IMR-90 (cell line): Measurements from ENCODE around the gene SDK1. TPM values are rescaled to one million over a fixed set of nuclear protein-coding genes. Genes with fewer than 3 reads are reported as not detected.

Experiments used
- ATAC-seq: fragments of 200-7000 bp; cut with Tn5 transposase; 2 replicates; pipeline ENCODE4 v1.9.1; 2020; ENCODE audit warnings: low read depth, mild to moderate bottlenecking, moderate library complexity
- BruUV-seq: library from RNA; stranded (reverse); fragments of 400-500 nt; replicated peaks from 2 replicates; lab custom pipeline; 2021; lab: Mats Ljungman, UMichigan
- CTCF ChIA-PET: fragments of 300-600 bp; formaldehyde crosslinking; extraction: SDS; loops from one replicate; lab custom pipeline; 2021; ENCODE audit warnings: antibody characterized with exemption; lab: Yijun Ruan, JAX
- POLR2A ChIA-PET: fragments of 300-600 bp; sonication (Branson Sonifier 250); formaldehyde crosslinking; loops from one replicate; lab custom pipeline; 2022; ENCODE audit warnings: antibody characterized with exemption; ENCODE audit not compliant: unreplicated experiment; lab: Charles Lee
- DNase-seq: peaks from one replicate; pipeline ENCODE4 v3.0.0; 2013
- H2AFZ ChIP-seq: replicated peaks from 2 replicates; pipeline ENCODE3; 2013; ENCODE audit warnings: low read length, mild to moderate bottlenecking; ENCODE audit not compliant: poor library complexity
- H2AK5ac ChIP-seq: 2 replicates; pipeline ENCODE4 v1.6.1; 2013; ENCODE audit warnings: low read depth, low read length, inconsistent platforms
- H2AK9ac ChIP-seq: replicated peaks from 2 replicates; pipeline ENCODE3; 2013; ENCODE audit warnings: mild to moderate bottlenecking, low read depth, low read length, moderate library complexity; ENCODE audit not compliant: poor library complexity
- H2BK120ac ChIP-seq: 2 replicates; pipeline ENCODE4 v1.6.1; 2013; ENCODE audit warnings: low read depth, low read length, inconsistent platforms
- H2BK15ac ChIP-seq: 3 replicates; pipeline ENCODE4 v1.6.1; 2013; ENCODE audit warnings: low read depth, low read length, inconsistent platforms
- H2BK20ac ChIP-seq: 2 replicates; pipeline ENCODE4 v1.6.1; 2013; ENCODE audit warnings: low read depth, mild to moderate bottlenecking, inconsistent platforms, low read length, moderate library complexity
- H2BK5ac ChIP-seq: 2 replicates; pipeline ENCODE4 v1.6.1; 2013; ENCODE audit warnings: mild to moderate bottlenecking, low read depth, low read length, inconsistent platforms; ENCODE audit not compliant: poor library complexity, severe bottlenecking
- H3K14ac ChIP-seq: replicated peaks from 2 replicates; pipeline ENCODE4 v1.6.1; 2013; ENCODE audit warnings: low read depth, low read length, inconsistent platforms
- H3K18ac ChIP-seq: 2 replicates; pipeline ENCODE4 v1.6.1; 2013; ENCODE audit warnings: low read depth, low read length, control low read depth
- H3K23ac ChIP-seq: 2 replicates; pipeline ENCODE4 v1.6.1; 2013; ENCODE audit warnings: low read depth, low read length, inconsistent platforms
- H3K27ac ChIP-seq: 2 replicates; pipeline ENCODE4 v1.5.1; 2013; ENCODE audit warnings: mild to moderate bottlenecking, control low read depth, low read length; ENCODE audit not compliant: insufficient read depth
- H3K27me3 ChIP-seq: 2 replicates; pipeline ENCODE4 v1.6.1; 2013; ENCODE audit warnings: low read length; ENCODE audit not compliant: control insufficient read depth, insufficient read depth
- H3K36me3 ChIP-seq: 2 replicates; pipeline ENCODE4 v1.6.1; 2013; ENCODE audit warnings: low read length, mixed read lengths; ENCODE audit not compliant: control insufficient read depth, insufficient read depth
- H3K4ac ChIP-seq: 2 replicates; pipeline ENCODE4 v1.6.1; 2013; ENCODE audit warnings: low read depth, low read length, inconsistent platforms
- H3K4me1 ChIP-seq: 2 replicates; pipeline ENCODE4 v1.6.1; 2013; ENCODE audit warnings: low read length, mixed read lengths; ENCODE audit not compliant: control insufficient read depth, insufficient read depth
- H3K4me2 ChIP-seq: 2 replicates; pipeline ENCODE4 v1.6.1; 2013; ENCODE audit warnings: low read depth, mild to moderate bottlenecking, control low read depth, low read length, moderate library complexity
- H3K4me3 ChIP-seq: 2 replicates; pipeline ENCODE4 v1.5.1; 2013; ENCODE audit warnings: low read depth, mild to moderate bottlenecking, control low read depth, low read length, moderate library complexity; ENCODE audit not compliant: insufficient read depth
- H3K56ac ChIP-seq: 2 replicates; pipeline ENCODE4 v1.6.1; 2013; ENCODE audit warnings: low read length, inconsistent platforms; ENCODE audit not compliant: insufficient read depth; ENCODE audit errors: extremely low read depth
- H3K79me1 ChIP-seq, 2 experiments: 2 replicates each; pipeline ENCODE4 v1.6.1; 2013; ENCODE audit warnings: low read length in 2 of 2, inconsistent platforms in 1 of 2, low read depth in 1 of 2
- H3K9ac ChIP-seq: 2 replicates; pipeline ENCODE4 v1.6.1; 2013; ENCODE audit warnings: low read depth, low read length, control low read depth
- H3K9me1 ChIP-seq: 2 replicates; pipeline ENCODE4 v1.6.1; 2013; ENCODE audit warnings: low read length, inconsistent platforms; ENCODE audit not compliant: insufficient read depth
- H3K9me3 ChIP-seq: 2 replicates; pipeline ENCODE4 v1.6.1; 2013; ENCODE audit warnings: low read length; ENCODE audit not compliant: control insufficient read depth, insufficient read depth
- H4K20me1 ChIP-seq: 2 replicates; pipeline ENCODE4 v1.6.1; 2013; ENCODE audit warnings: low read length, inconsistent platforms; ENCODE audit not compliant: insufficient read depth
- H4K5ac ChIP-seq: 2 replicates; pipeline ENCODE4 v1.6.1; 2013; ENCODE audit warnings: mild to moderate bottlenecking, low read depth, low read length, control low read depth
- H4K8ac ChIP-seq, 2 experiments: 2 replicates each; pipeline ENCODE4 v1.6.1; 2013; ENCODE audit warnings: low read depth in 2 of 2, low read length in 2 of 2, control low read depth in 1 of 2, inconsistent platforms in 1 of 2
- H4K91ac ChIP-seq: 2 replicates; pipeline ENCODE4 v1.6.1; 2013; ENCODE audit warnings: low read depth, low read length, inconsistent platforms; ENCODE audit not compliant: insufficient read depth
- BHLHE40 ChIP-seq: fragments of 150-350 bp; IDR thresholded peaks from 2 replicates; pipeline ENCODE4 v1.6.1; 2016; ENCODE audit warnings: mild to moderate bottlenecking, low read depth, low read length
- CEBPB ChIP-seq: IDR thresholded peaks from 2 replicates; pipeline ENCODE4 v1.6.1; 2012; ENCODE audit warnings: low read depth, low read length, improper control_type of control experiment
- CHD1 ChIP-seq: IDR thresholded peaks from 2 replicates; pipeline ENCODE4 v1.6.1; 2012; ENCODE audit warnings: low read depth, low read length, improper control_type of control experiment
- CTCF ChIP-seq: conservative IDR thresholded peaks from 2 replicates; pipeline ENCODE4 v1.5.1; 2012; ENCODE audit warnings: mild to moderate bottlenecking, low read depth, low read length, improper control_type of control experiment
- ELK1 ChIP-seq: fragments of 150-350 bp; IDR thresholded peaks from 2 replicates; pipeline ENCODE4 v1.6.1; 2016; ENCODE audit warnings: low read depth, mild to moderate bottlenecking, low read length, moderate library complexity, borderline replicate concordance
- MAZ ChIP-seq: IDR thresholded peaks from 2 replicates; pipeline ENCODE4 v1.6.1; 2012; ENCODE audit warnings: low read depth, mild to moderate bottlenecking, low read length, improper control_type of control experiment, moderate library complexity, borderline replicate concordance
- POLR2A ChIP-seq: IDR thresholded peaks from 2 replicates; pipeline ENCODE4 v1.6.1; 2012; ENCODE audit warnings: mild to moderate bottlenecking, low read depth, low read length
- WGBS, 2 experiments: methylation state at CpG; one replicate each; pipeline versions ENCODE4 v1.1.5 to v1.1.7; 2013; ENCODE audit warnings: missing lambda C conversion rate in 2 of 2; ENCODE audit not compliant: insufficient read length in 1 of 2; ENCODE audit errors: extremely low coverage in 2 of 2; 5-methylcytosine and 5-hydroxymethylcytosine counted together
- dilution Hi-C: fragments of 300-500 bp; cut with HindIII; formaldehyde crosslinking; loops from one replicate; pipeline ENCODE4 v1.14.3; 2018; ENCODE audit warnings: low sequenced_read_pairs; ENCODE audit not compliant: unreplicated experiment
- in situ Hi-C: fragments of 300-500 bp; cut with MboI; formaldehyde crosslinking; loops from 3 replicates; pipeline ENCODE4 v1.14.3; 2019; ENCODE audit warnings: low sequenced_read_pairs, inconsistent platforms, mixed read lengths
- intact Hi-C: fragments of 100-400 bp; cut with micrococcal nuclease; formaldehyde crosslinking; loops from 2 replicates; pipeline ENCODE4 v1.10.0; 2022
- polyA plus RNA-seq, 3 experiments: library from polyadenylated mRNA; depleted of rRNA; stranded (reverse); fragments of >200 nt; gene quantifications; 2 replicates each; pipeline ENCODE4 v1.2.3, GENCODE V29; 2012; ENCODE audit warnings: low replicate concordance in 1 of 3
- total RNA-seq: library from RNA; depleted of rRNA; stranded (reverse); fragments of >200 nt; gene quantifications from 2 replicates; pipeline ENCODE4 v1.2.3, GENCODE V29; 2012

The SDK1 gene
- total and polyA plus RNA-seq, 2 of the 4 experiments (the other 2 are of a cell fraction): 1.5 to 1.6 TPM

GRCh38 chr7:3738964-3739363, 437.9 kb downstream of the SDK1 start:
- Histone ChIP-seq H2BK20ac (no peak overlapping the region), H3K27me3 (no peaks in the 10 kb centered on the region), H2BK5ac (no peak overlapping the region), H3K18ac (no peak overlapping the region), H3K9me3 (peaks cover 15% of the 10 kb centered on the region), H3K9ac (no peak overlapping the region), H4K8ac (no peak overlapping the region), H3K4me2 (no peak overlapping the region), H3K27ac (no peak overlapping the region), H3K4me3 (no peak overlapping the region), H3K4ac (no peak overlapping the region), H2BK15ac (no peak overlapping the region), H3K9me1 (no peaks in the 10 kb centered on the region), H3K23ac (no peak overlapping the region), H4K5ac (no peak overlapping the region), H3K14ac (no peak overlapping the region), H3K56ac (no peak overlapping the region), H2BK120ac (no peak overlapping the region), H3K79me1 (no peaks in the 10 kb centered on the region), H4K91ac (no peak overlapping the region), H3K4me1 (no peaks in the 10 kb centered on the region; the same call in 1 of the 2 replicates), H2AK9ac (no peak overlapping the region), H2AFZ (no peak overlapping the region), H3K36me3 (no peaks in the 10 kb centered on the region), H4K20me1 (no peaks in the 10 kb centered on the region), H2AK5ac (no peak overlapping the region)
- POLR2A ChIA-PET: no interaction called here
- CTCF ChIA-PET: no interaction called here
- in situ Hi-C loops: no loop called here
- DNase-seq (no peak), ATAC-seq (no peak)
- WGBS, 2 experiments: no CpG with 5 or more reads among the region's 1 CpG
- dilution Hi-C loops: no loop called here
- TF ChIP-seq MAZ (no peak), CTCF (no peak), CEBPB (no peak), BHLHE40 (no peak), CHD1 (no peak), POLR2A (no peak), ELK1 (no peak)
- BruUV-seq: no TSS peak
- intact Hi-C loops: no loop called here
